ENCODE measurements around the gene ARHGEF28.

DNA sequence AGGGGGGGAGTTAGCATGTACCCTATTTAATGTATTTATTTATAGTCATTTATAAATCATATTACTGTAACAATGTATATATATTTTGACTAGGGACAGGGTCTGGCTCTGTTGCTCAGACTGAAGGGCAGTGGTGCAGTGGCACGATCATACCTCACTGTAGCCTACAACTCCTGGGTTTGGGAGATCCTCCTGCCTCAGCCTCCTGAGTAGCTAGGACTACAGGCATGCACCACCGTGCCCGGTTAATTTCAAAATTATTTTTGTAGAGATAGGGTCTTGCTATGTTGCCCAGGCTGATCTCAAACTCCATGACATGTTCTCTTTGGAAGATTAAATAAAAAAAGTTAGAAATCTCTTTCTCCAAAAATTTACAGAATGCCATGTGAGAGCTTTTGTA, 52.8 kb downstream of the ARHGEF28 start:
- no peak for TF ChIP-seq POLR2A (IDR thresholded peaks at IDR 0.05)
- TF ChIP-seq, protein P1, sequence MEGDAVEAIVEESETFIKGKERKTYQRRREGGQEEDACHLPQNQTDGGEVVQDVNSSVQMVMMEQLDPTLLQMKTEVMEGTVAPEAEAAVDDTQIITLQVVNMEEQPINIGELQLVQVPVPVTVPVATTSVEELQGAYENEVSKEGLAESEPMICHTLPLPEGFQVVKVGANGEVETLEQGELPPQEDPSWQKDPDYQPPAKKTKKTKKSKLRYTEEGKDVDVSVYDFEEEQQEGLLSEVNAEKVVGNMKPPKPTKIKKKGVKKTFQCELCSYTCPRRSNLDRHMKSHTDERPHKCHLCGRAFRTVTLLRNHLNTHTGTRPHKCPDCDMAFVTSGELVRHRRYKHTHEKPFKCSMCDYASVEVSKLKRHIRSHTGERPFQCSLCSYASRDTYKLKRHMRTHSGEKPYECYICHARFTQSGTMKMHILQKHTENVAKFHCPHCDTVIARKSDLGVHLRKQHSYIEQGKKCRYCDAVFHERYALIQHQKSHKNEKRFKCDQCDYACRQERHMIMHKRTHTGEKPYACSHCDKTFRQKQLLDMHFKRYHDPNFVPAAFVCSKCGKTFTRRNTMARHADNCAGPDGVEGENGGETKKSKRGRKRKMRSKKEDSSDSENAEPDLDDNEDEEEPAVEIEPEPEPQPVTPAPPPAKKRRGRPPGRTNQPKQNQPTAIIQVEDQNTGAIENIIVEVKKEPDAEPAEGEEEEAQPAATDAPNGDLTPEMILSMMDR (IDR thresholded peaks at IDR 0.05): no peak
